GM12864 (cell line): ENCODE data around the gene ATRIP.

Experiments
- DNase-seq: peaks from one replicate; pipeline ENCODE4 v3.0.0-alpha.2; 2011; ENCODE audit warnings: low read depth
- H3K4me3 ChIP-seq: 2 replicates; pipeline ENCODE4 v1.5.1; 2011; ENCODE audit warnings: mild to moderate bottlenecking, low read depth, low read length, control low read depth
- CTCF ChIP-seq: IDR thresholded peaks from 2 replicates; pipeline ENCODE4 v1.5.1; 2011; ENCODE audit warnings: low read depth, mild to moderate bottlenecking, moderate library complexity, low read length, control low read depth, inconsistent platforms; ENCODE audit errors: missing control alignments

The ATRIP gene

GRCh38 chr3:48466386-48467109 lies 20.0 kb downstream of the ATRIP start:
- peak overlapping the region; percentile 81 for H3K4me3 ChIP-seq
- no peak for DNase-seq
- no peak for TF ChIP-seq CTCF

- H3K4me3 ChIP-seq = peak overlapping the region; percentile 81
- no peak for DNase-seq
- no peak for TF ChIP-seq CTCF
Observed at GRCh38 chr3:48467110-48467454, 20.5 kb downstream of the ATRIP start.

DNA sequence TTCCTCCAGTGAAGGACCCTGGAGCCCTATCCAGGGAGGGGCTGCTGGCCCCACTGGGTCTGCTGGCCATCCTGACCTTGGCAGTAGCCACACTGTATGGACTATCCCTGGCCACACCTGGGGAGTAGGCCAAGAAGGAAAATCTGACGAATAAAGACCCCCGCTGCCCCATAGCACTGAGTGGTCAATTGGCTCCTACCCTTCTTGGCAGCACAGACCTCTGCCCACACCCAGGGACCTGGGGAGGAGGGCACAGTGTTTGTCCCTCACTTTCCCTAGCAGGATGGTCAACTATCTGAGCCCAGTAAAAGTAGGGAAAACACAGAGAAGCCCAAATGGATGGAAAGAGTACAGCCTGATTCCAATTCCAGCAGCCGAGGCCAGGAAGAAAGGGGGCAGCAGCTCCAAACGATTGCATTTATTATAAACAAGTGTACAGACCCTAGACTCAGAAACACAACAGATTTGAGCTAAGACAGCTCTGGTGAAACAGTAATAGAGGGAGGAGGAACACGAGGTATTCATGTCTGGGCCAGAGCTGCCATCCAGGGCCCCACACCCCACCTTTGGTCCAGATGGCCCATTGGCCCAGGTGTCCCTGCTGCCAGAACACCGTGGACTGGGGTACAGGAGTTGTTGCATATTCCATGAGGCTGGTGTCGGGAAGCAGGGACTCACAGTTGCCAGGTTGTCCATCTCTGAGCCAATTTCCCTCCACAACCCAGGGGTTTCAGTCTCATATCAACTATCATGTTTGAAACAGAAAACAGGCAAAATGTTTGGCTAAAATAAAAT lies 21.1 kb downstream of the ATRIP start:
- peak overlapping the region; percentile 81 for H3K4me3 ChIP-seq
- DNase-seq = no peak
- no peak for TF ChIP-seq CTCF

GRCh38 chr3:48468329-48468731 lies 21.8 kb downstream of the ATRIP start:
- TF ChIP-seq CTCF = no peak
- H3K4me3 ChIP-seq = peak overlapping the region; percentile 81; the same call in 1 of the 2 replicates
- DNase-seq = no peak

GRCh38 chr3:48469046-48469915 lies 22.7 kb downstream of the ATRIP start:
- TF ChIP-seq CTCF = no peak
- no peak overlapping the region for H3K4me3 ChIP-seq

DNA sequence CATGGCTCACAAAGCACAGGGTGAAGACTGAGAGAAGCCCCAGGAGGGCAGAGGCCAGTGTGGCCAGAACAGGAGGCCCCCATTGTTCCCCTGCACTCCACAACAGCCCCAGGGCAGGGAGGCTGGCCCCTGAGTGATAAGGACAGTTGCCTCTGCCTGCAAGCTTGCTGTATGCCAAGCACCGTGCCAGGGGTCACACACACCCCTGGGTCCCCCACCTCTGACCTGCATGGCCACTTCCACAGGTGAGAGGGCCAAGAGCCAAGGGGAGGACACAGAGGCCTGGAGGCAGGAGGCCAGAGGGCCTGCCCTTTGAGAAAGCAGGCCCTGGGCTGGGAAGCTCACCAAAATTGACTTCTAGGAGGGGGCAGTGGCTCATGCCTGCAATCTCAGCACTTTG lies 23.7 kb downstream of the ATRIP start:
- DNase-seq = no peak
- no peak overlapping the region for H3K4me3 ChIP-seq
- no peak for TF ChIP-seq CTCF

More at GRCh38 chr3:48469046-48469915, 22.7 kb downstream of the ATRIP start:
- no peak for DNase-seq
